CD4-positive, alpha-beta memory T cell (primary cell): ENCODE results near the gene CST9. TPM values are rescaled to one million over a fixed set of nuclear protein-coding genes. Genes with fewer than 3 reads are reported as not detected.

Source experiments
- CTCF ChIA-PET: fragments of 350-600 bp; sonication (Branson Sonifier 250); formaldehyde crosslinking; loops from one replicate; lab custom pipeline; 2021; ENCODE audit warnings: inconsistent platforms; ENCODE audit not compliant: partially characterized antibody; lab: Charles Lee
- POLR2A ChIA-PET: fragments of 350-600 bp; sonication (Branson Sonifier 250); formaldehyde crosslinking; loops from one replicate; lab custom pipeline; 2021; ENCODE audit not compliant: partially characterized antibody; lab: Charles Lee
- DNase-seq, 5 donors: peaks; one replicate each; pipeline versions ENCODE4 v3.0.0 to v3.0.0-alpha.2; 2020 to 2022; ENCODE audit warnings: mixed read lengths in 1 of 5
- H3K27ac ChIP-seq: one replicate; pipeline ENCODE4 v1.7.0; 2013; ENCODE audit warnings: low read depth, low read length
- H3K27me3 ChIP-seq: 2 replicates; pipeline ENCODE4 v1.7.0; 2013; ENCODE audit warnings: mild to moderate bottlenecking, low read length, moderate library complexity; ENCODE audit not compliant: insufficient read depth
- H3K36me3 ChIP-seq: 2 replicates; pipeline ENCODE4 v1.7.0; 2013; ENCODE audit warnings: mild to moderate bottlenecking, low read length, moderate library complexity; ENCODE audit not compliant: insufficient read depth
- H3K4me1 ChIP-seq: 2 replicates; pipeline ENCODE4 v1.7.0; 2013; ENCODE audit warnings: mild to moderate bottlenecking, low read length, moderate library complexity; ENCODE audit not compliant: insufficient read depth
- H3K4me3 ChIP-seq, 2 donors: one replicate each; pipeline ENCODE4 v1.7.0; 2013; ENCODE audit warnings: low read length in 2 of 2, mild to moderate bottlenecking in 1 of 2
- H3K9me3 ChIP-seq, 2 donors: one replicate each; pipeline ENCODE4 v1.7.0; 2013; ENCODE audit warnings: low read length in 2 of 2, control low read depth in 1 of 2; ENCODE audit not compliant: control insufficient read depth in 1 of 2
- H3K27ac Mint-ChIP-seq, 7 donors: one replicate each; pipeline ENCODE4 v1.8.0; 2020 to 2021; ENCODE audit warnings: mixed read lengths in 7 of 7, mild to moderate bottlenecking in 6 of 7, inconsistent platforms in 3 of 7, moderate library complexity in 3 of 7
- H3K27me3 Mint-ChIP-seq, 2 donors: one replicate each; pipeline ENCODE4 v1.8.0; 2020 to 2021; ENCODE audit warnings: mixed read lengths in 2 of 2
- H3K36me3 Mint-ChIP-seq, 2 donors: one replicate each; pipeline ENCODE4 v1.8.0; 2020 to 2021; ENCODE audit warnings: mixed read lengths in 2 of 2, inconsistent platforms in 1 of 2, mild to moderate bottlenecking in 1 of 2
- H3K4me1 Mint-ChIP-seq, 4 donors: one replicate each; pipeline ENCODE4 v1.8.0; 2020 to 2021; ENCODE audit warnings: mixed read lengths in 4 of 4, mild to moderate bottlenecking in 1 of 4
- H3K4me3 Mint-ChIP-seq, 8 donors: one replicate each; pipeline ENCODE4 v1.8.0; 2020 to 2021; ENCODE audit warnings: mixed read lengths in 8 of 8, mild to moderate bottlenecking in 7 of 8, moderate library complexity in 6 of 8, inconsistent platforms in 3 of 8
- H3K9me3 Mint-ChIP-seq, 8 donors: one replicate each; pipeline ENCODE4 v1.8.0; 2020 to 2021; ENCODE audit warnings: mixed read lengths in 8 of 8, mild to moderate bottlenecking in 5 of 8, inconsistent platforms in 3 of 8, moderate library complexity in 1 of 8
- intact Hi-C: fragments of 100-400 bp; cut with micrococcal nuclease; formaldehyde crosslinking; loops from one replicate; pipeline ENCODE4 v1.15.1; 2023
- polyA plus RNA-seq, 2 donors: library from polyadenylated mRNA; unstranded; fragments of 300-500 nt; fragmentation: Illumina TruSeq; gene quantifications; one replicate each; pipeline ENCODE4 v1.2.3, GENCODE V29; 2021
- total RNA-seq, 2 experiments: library from RNA; stranded (reverse); gene quantifications; one replicate each; pipeline ENCODE4 v1.2.3, GENCODE V29; 2021

The CST9 gene
- total and polyA plus RNA-seq, 4 experiments from 2014 or later = not detected

DNA sequence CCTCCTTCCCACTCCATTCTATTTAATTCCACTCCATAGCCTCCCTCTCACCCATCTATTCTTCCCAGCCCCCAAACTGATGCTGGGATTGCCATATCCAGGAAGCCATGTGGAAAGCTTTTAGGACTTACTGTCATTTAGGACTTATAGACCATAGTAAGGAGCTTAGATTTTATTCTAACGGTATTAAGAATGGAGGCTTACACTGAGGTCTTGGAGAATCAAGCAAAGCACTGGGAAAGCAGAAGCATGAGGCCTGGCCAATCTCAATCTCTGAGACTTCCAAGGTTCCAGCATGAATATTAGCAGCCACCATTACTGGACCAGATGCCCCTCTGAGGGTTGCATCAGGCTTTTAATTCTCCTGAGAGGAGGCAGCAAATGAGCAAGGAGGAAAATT lies 1.4 kb downstream of the CST9 start:
- no peak for DNase-seq
- peaks cover 0 to 2% (median 0%) of the 10 kb centered on the region in 8 donors for H3K9me3 Mint-ChIP-seq
- no peaks in the 10 kb centered on the region for H3K36me3 ChIP-seq
- no peaks in the 10 kb centered on the region for H3K4me1 Mint-ChIP-seq
- H3K4me1 ChIP-seq = no peaks in the 10 kb centered on the region
- H3K27ac ChIP-seq = no peak overlapping the region
- ChIA-PET POLR2A (no interaction called here), CTCF (no interaction called here)
- no peak overlapping the region for H3K4me3 ChIP-seq
- no peaks in the 10 kb centered on the region for H3K36me3 Mint-ChIP-seq
- no peaks in the 10 kb centered on the region for H3K27me3 ChIP-seq
- H3K9me3 ChIP-seq = no peaks in the 10 kb centered on the region
- intact Hi-C loops = loop anchor here (10.0 kb wide), 1 partner anchor 1890 kb away; no protein-coding TSS in a partner anchor
- no peak overlapping the region for H3K27ac Mint-ChIP-seq
- H3K27me3 Mint-ChIP-seq = peaks cover 3% of the 10 kb centered on the region in 2 donors
- no peak overlapping the region for H3K4me3 Mint-ChIP-seq

DNA sequence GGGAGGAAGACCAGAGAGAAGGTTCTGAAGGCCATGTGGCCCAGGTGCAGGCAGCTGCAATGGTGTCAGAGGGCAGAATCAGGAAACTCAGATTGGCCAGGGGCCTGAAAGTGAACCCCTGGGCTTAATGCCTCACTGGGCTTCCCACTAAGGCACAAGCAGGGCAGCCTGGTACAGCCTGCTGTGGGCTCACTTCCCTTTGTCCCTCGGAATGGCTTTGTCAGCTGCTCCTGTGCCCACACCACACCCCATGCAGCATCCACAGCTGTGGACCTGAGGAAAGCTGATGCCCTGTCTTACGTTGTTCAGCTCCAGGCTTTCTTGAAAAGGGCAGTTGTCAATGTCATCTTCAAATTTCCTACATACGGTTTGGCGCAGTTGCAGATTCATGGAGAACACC lies 2.4 kb downstream of the CST9 start:
- Mint-ChIP-seq H3K27ac (no peak overlapping the region), H3K27me3 (peaks cover 3% of the 10 kb centered on the region in 2 donors), H3K4me3 (no peak overlapping the region), H3K9me3 (peaks cover 0 to 2% (median 0%) of the 10 kb centered on the region in 8 donors), H3K4me1 (no peaks in the 10 kb centered on the region), H3K36me3 (no peaks in the 10 kb centered on the region)
- no peaks in the 10 kb centered on the region for H3K27me3 ChIP-seq
- no peaks in the 10 kb centered on the region for H3K9me3 ChIP-seq
- no peaks in the 10 kb centered on the region for H3K4me1 ChIP-seq
- H3K4me3 ChIP-seq = no peak overlapping the region
- no peak for DNase-seq
- H3K27ac ChIP-seq = no peak overlapping the region
- intact Hi-C loops = loop anchor here (10.0 kb wide), 1 partner anchor 1889 kb away; no protein-coding TSS in a partner anchor
- POLR2A ChIA-PET = no interaction called here
- CTCF ChIA-PET = interaction anchor here (1.3 kb wide), 1 partner anchor 161 kb away, joined by 3 read pairs; no protein-coding TSS in a partner anchor
- H3K36me3 ChIP-seq = no peaks in the 10 kb centered on the region

DNA sequence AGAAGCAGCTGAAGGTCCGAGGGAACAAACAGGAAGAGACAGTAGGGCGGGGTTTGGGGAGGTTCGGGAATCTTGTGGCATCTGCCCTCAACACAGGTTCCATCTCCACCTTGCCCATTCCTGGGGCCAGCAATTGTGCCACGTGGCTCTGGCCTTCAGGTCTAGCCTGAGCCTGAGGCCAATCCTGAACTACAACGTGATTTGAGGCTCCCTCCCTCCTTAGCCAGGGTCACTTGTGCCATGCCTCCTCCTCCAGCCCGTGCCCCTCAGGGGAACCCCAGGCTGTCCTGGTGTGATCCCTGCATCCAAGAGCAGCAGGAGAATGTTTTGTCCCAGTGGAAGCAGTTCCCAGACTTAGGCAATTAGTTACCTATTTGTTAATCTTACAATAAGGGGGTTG lies 3.0 kb downstream of the CST9 start:
- no peak overlapping the region for H3K4me3 ChIP-seq
- Mint-ChIP-seq H3K4me3 (no peak overlapping the region), H3K27ac (no peak overlapping the region), H3K27me3 (peaks cover 3% of the 10 kb centered on the region in 2 donors), H3K36me3 (no peaks in the 10 kb centered on the region), H3K4me1 (no peaks in the 10 kb centered on the region), H3K9me3 (peaks cover 0 to 2% (median 0%) of the 10 kb centered on the region in 8 donors)
- no peaks in the 10 kb centered on the region for H3K36me3 ChIP-seq
- H3K27ac ChIP-seq = no peak overlapping the region
- intact Hi-C loops = loop anchor here (10.0 kb wide), 1 partner anchor 1888 kb away; no protein-coding TSS in a partner anchor
- DNase-seq = no peak
- no peaks in the 10 kb centered on the region for H3K4me1 ChIP-seq
- ChIA-PET CTCF (interaction anchor here (1.1 to 1.3 kb wide), 2 partner anchors 161 to 326 kb away, joined by 3 read pairs; no protein-coding TSS in a partner anchor), POLR2A (no interaction called here)
- H3K27me3 ChIP-seq = no peaks in the 10 kb centered on the region
- H3K9me3 ChIP-seq = no peaks in the 10 kb centered on the region

DNA sequence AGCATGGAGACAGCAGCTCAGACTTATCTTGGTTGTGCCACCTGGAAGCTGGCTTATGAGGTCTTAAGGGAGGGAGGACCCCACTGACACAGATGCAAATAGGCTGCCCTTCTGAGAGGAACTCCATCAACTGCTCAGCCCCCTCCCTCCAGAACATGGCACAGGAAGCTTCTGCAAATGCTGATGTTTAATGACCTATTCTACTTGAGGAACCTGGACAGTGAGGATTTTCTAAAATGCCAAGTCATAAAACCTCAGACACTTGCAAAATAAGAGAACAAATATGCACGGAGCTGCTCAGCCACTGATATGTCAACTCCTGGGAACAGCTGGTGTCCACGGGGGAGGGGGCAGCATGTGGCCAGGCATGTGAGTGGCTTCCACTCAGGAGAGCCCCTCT lies 3.5 kb downstream of the CST9 start:
- Mint-ChIP-seq H3K27me3 (peaks cover 3% of the 10 kb centered on the region in 2 donors), H3K27ac (no peak overlapping the region), H3K4me1 (no peaks in the 10 kb centered on the region), H3K9me3 (peaks cover 0 to 2% (median 0%) of the 10 kb centered on the region in 8 donors), H3K36me3 (no peaks in the 10 kb centered on the region), H3K4me3 (no peak overlapping the region)
- DNase-seq = no peak
- Histone ChIP-seq H3K4me3 (no peak overlapping the region), H3K27me3 (no peaks in the 10 kb centered on the region), H3K36me3 (no peaks in the 10 kb centered on the region), H3K27ac (no peak overlapping the region), H3K9me3 (no peaks in the 10 kb centered on the region), H3K4me1 (no peaks in the 10 kb centered on the region)
- intact Hi-C loops = loop anchor here (10.0 kb wide), 1 partner anchor 1887 kb away; no protein-coding TSS in a partner anchor
- ChIA-PET POLR2A (no interaction called here), CTCF (interaction anchor here (1.1 to 1.3 kb wide), 2 partner anchors 160 to 326 kb away, joined by 3 read pairs; no protein-coding TSS in a partner anchor)

DNA sequence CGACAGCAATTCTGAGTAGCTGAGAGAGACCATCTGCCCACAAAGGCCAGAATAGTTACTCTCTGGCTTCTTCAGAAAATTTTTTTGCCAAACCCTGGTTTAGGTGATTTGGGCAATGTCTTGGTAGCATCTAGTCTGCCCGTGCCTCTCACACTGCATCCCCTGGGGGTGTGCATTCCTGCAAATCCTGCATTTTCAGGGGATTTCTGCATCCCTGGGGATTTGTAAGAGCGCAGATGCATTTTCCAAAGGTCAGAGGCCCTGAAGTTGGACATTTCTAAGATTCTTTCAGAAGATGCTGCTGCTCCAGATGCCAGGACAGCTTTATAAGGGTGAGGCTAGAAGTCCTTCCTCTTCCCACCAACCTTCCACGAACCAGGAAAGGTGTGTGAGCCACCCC lies 4.0 kb downstream of the CST9 start:
- Histone ChIP-seq H3K4me3 (no peak overlapping the region), H3K36me3 (no peaks in the 10 kb centered on the region), H3K27ac (no peak overlapping the region), H3K27me3 (no peaks in the 10 kb centered on the region), H3K9me3 (no peaks in the 10 kb centered on the region), H3K4me1 (no peaks in the 10 kb centered on the region)
- H3K4me1 Mint-ChIP-seq = no peaks in the 10 kb centered on the region
- no peaks in the 10 kb centered on the region for H3K36me3 Mint-ChIP-seq
- ChIA-PET CTCF (interaction anchor here (1.1 to 1.3 kb wide), 2 partner anchors 160 to 325 kb away, joined by 3 read pairs; no protein-coding TSS in a partner anchor), POLR2A (no interaction called here)
- intact Hi-C loops = loop anchor here (10.0 kb wide), 1 partner anchor 1887 kb away; no protein-coding TSS in a partner anchor
- no peak overlapping the region for H3K27ac Mint-ChIP-seq
- H3K9me3 Mint-ChIP-seq = peaks cover 0 to 2% (median 0%) of the 10 kb centered on the region in 8 donors
- no peak for DNase-seq
- no peak overlapping the region for H3K4me3 Mint-ChIP-seq
- H3K27me3 Mint-ChIP-seq = peaks cover 0 to 3% of the 10 kb centered on the region in 2 donors

DNA sequence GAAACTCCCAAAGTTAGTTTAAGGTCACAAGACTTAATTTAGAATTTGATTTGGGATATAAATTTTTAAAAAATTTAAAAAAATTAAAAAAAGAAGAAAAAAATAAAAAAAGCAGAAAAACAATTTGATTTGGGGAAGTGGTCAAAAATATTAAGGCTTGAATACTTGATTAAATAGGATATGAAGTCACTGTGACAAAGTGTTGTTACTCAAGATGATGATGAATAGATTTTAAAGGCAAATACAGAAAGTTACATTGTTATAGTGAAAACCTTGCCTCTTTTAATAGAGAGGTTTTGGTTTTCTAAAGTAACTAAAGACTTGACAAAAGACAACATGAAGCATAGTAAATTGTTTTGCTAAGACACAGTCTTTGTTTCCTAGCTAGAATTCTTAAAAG lies 7.2 kb downstream of the CST9 start:
- ChIA-PET POLR2A (no interaction called here), CTCF (no interaction called here)
- H3K27me3 ChIP-seq = no peaks in the 10 kb centered on the region
- H3K9me3 Mint-ChIP-seq = no peaks in the 10 kb centered on the region
- H3K36me3 Mint-ChIP-seq = no peaks in the 10 kb centered on the region
- H3K9me3 ChIP-seq = no peaks in the 10 kb centered on the region
- no peak for DNase-seq
- H3K4me3 ChIP-seq = no peak overlapping the region
- no peaks in the 10 kb centered on the region for H3K4me1 Mint-ChIP-seq
- no peak overlapping the region for H3K27ac Mint-ChIP-seq
- no peak overlapping the region for H3K27ac ChIP-seq
- H3K36me3 ChIP-seq = no peaks in the 10 kb centered on the region
- H3K4me1 ChIP-seq = no peaks in the 10 kb centered on the region
- H3K4me3 Mint-ChIP-seq = no peak overlapping the region
- H3K27me3 Mint-ChIP-seq = no peaks in the 10 kb centered on the region
- intact Hi-C loops = no loop called here

DNA sequence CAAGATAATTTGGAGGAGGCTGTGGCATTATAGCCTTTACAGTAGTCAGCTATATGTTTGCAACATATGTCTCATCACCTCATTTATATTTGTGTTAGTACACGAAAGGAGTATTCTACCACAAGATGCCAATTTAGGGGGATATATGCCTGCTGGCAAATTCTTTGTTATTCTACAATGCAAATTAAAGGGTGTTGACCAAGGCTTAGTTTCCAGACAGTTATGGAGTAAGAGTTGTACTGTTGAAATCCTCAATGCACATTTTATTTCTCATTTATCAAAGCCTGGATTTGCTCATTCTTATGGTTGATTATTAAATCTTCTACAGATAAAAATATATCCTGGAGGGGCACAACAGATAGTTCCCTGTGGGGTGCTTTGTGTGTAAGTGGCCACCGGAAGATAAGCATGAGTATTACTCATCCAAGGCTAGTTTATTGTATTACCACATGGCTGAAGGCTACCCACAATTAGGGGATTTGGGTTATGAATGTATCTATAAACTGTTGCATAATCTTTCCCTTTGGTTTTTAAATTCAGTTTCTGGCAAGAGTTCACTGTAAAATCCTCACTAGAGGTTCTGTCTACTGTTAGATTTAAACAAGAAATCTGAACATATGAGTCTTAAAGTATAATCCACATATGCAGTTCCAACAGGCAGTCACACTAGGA lies 9.0 kb downstream of the CST9 start:
- H3K27ac ChIP-seq = no peak overlapping the region
- Mint-ChIP-seq H3K9me3 (no peaks in the 10 kb centered on the region), H3K4me1 (no peaks in the 10 kb centered on the region), H3K4me3 (no peak overlapping the region), H3K36me3 (no peaks in the 10 kb centered on the region), H3K27me3 (no peaks in the 10 kb centered on the region), H3K27ac (no peak overlapping the region)
- POLR2A ChIA-PET = no interaction called here
- no peaks in the 10 kb centered on the region for H3K27me3 ChIP-seq
- CTCF ChIA-PET = no interaction called here
- no peaks in the 10 kb centered on the region for H3K9me3 ChIP-seq
- no peaks in the 10 kb centered on the region for H3K36me3 ChIP-seq
- H3K4me3 ChIP-seq = no peak overlapping the region
- intact Hi-C loops = no loop called here
- DNase-seq = no peak
- H3K4me1 ChIP-seq = no peaks in the 10 kb centered on the region
